ENCODE results near the gene RABIF.
"Not testable (repeated sequence)": the region's sequence is repeated elsewhere in the genome, so short reads cannot be mapped to it uniquely, and the experiment has no call there.

The RABIF gene

DNA sequence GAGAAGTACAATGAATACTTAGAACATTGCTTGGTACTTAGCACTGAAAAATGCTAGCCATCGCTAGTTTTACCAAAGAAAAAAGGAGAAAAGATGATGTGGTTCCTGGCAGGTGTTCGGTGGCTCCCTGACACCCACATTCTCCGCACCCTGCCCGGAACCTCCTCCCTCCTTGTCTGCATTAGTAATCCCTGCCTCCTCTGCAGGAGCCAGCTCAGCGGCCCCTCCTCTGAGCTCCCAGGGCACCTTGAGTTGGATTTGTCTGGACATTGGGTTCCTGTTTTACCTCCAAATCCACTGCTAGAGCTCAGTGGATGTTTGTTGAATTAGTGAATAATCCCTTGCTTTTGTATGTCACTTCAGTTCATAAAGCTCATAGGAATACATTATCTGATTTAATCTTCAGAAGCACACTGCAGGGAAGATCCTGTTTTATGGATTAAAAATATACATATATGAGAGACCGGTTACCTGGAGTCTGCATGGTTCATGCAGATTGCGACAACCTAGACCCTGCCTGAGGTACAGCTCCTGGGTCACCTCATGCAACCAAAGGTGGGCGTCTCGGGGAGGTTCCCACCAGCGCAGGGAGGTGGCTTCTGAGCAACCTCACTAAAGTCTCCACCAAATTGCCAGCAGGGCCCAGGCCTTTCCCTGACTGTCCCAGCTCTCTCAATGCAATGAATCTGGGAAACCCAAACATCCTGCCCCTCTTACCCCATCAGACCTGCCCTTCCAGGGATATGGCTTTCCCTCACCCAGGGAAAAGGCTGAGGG lies 54.0 kb downstream of the RABIF start:
- DNase-seq (ENCODE audit: low spot score): peak; percentile 8

DNA sequence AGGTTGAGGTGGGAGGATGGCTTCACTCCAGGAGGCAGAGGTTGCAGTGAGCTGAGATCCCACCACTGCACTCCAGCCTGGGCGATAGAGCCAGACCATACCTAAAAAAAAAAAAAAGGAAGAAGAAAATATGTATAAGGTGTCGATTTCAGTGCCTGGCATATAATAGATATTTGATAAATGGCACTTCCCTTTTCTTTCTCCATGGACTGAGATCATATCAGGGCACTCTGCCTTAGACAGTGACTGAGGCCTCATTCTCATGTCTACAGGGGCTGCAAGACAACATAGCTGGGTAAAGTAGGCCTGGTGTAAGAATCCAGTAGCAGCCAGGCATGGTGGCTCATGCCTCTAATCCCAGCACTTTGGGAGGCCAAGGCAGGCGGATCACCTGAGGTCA lies 57.0 kb downstream of the RABIF start:
- no peak for DNase-seq (ENCODE audit: low spot score)

DNA sequence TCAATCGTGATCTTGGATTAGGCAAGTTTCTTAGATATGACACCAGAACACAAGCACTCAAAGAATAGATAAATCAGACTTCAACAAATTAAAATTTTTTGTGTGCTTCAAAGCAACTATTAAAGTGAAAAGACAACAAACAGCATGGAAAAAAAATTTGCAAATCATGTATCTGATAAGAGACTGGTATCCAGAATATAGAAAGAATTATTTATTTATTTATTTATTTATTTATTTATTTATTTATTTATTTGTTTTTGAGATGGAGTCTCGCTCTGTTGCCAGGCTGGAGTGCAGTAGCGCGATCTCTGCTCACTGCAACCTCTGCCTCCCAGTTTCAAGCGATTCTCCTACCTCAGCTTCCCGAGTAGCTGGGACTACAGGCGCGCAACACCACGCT lies 59.7 kb downstream of the RABIF start:
- not testable (repeated sequence) for DNase-seq (ENCODE audit: low spot score)
